Right atrium auricular region (tissue), 2 donors: Measurements from ENCODE around the gene CLNK. TPM values are rescaled to one million over a fixed set of nuclear protein-coding genes. Genes with fewer than 3 reads are reported as not detected.

Experiments used
- DNase-seq: peaks from one replicate; pipeline ENCODE4 v3.0.0-alpha.2; 2019; ENCODE audit warnings: low spot score
- H3K27ac ChIP-seq, 2 donors: fragments of 200-600 bp; sonication (generic); 1 replicate in 1 of 2; 2 replicates in 1 of 2; pipeline ENCODE4 v1.5.1; 2016 to 2019
- H3K27me3 ChIP-seq, 2 donors: fragments of 200-600 bp; sonication (generic); one replicate each; pipeline versions ENCODE4 v1.5.1 to v1.6.0; 2017 to 2019
- H3K36me3 ChIP-seq: fragments of 200-600 bp; sonication (generic); one replicate; pipeline ENCODE4 v1.5.1; 2016
- H3K4me1 ChIP-seq, 2 donors: fragments of 200-600 bp; sonication (generic); one replicate each; pipeline versions ENCODE4 v1.5.1 to v1.6.0; 2017 to 2019
- H3K4me3 ChIP-seq, 2 donors: fragments of 200-600 bp; sonication (generic); 1 replicate in 1 of 2; 2 replicates in 1 of 2; pipeline ENCODE4 v1.5.1; 2017 to 2019; ENCODE audit warnings: mild to moderate bottlenecking in 1 of 2, moderate library complexity in 1 of 2
- H3K9me3 ChIP-seq, 2 donors: fragments of 200-600 bp; sonication (generic); one replicate each; pipeline ENCODE4 v1.5.1; 2019
- total RNA-seq, 2 donors: library from RNA; depleted of rRNA; stranded (reverse); fragments of >200 nt; gene quantifications; one replicate each; pipeline ENCODE4 v1.1.0, GENCODE V29; 2016
- TF ChIP-seq, protein P1 (sequence below), 2 donors: fragments of 200-600 bp; sonication (generic); IDR thresholded peaks; one replicate each; pipeline ENCODE4 v1.5.1; 2019; ENCODE audit warnings: antibody characterized with exemption in 2 of 2

CLNK gene
- total RNA-seq, 2 donors from 2014 or later = not detected

DNA sequence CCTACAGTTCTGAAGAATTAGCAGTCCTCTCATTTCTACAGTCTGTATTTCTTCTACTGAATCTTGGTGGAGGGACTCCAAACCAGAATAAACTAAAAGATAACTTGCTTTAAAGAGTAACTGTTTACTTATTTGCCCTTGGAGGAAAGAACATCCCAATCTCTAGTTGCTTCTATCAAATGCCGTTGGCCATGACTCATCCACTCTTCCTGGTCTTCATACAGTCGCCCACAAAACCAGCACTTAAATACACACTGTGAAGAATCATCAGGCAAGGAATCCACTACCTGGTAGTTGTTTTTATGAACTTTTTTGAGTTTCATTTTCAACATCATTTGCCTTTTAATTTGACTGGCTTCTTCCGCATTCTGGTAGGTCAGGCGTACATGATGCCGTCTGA is 241.6 kb downstream of the CLNK start:
- peaks cover 28% of the 10 kb centered on the region for H3K36me3 ChIP-seq
- H3K9me3 ChIP-seq = peaks cover 0 to 39% of the 10 kb centered on the region in 2 donors
- H3K27me3 ChIP-seq = no peaks in the 10 kb centered on the region
- H3K4me1 ChIP-seq = no peaks in the 10 kb centered on the region
- no peak for DNase-seq
- TF ChIP-seq, protein P1, sequence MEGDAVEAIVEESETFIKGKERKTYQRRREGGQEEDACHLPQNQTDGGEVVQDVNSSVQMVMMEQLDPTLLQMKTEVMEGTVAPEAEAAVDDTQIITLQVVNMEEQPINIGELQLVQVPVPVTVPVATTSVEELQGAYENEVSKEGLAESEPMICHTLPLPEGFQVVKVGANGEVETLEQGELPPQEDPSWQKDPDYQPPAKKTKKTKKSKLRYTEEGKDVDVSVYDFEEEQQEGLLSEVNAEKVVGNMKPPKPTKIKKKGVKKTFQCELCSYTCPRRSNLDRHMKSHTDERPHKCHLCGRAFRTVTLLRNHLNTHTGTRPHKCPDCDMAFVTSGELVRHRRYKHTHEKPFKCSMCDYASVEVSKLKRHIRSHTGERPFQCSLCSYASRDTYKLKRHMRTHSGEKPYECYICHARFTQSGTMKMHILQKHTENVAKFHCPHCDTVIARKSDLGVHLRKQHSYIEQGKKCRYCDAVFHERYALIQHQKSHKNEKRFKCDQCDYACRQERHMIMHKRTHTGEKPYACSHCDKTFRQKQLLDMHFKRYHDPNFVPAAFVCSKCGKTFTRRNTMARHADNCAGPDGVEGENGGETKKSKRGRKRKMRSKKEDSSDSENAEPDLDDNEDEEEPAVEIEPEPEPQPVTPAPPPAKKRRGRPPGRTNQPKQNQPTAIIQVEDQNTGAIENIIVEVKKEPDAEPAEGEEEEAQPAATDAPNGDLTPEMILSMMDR (IDR thresholded peaks at IDR 0.05) = no peak
- H3K27ac ChIP-seq = no peak overlapping the region
- no peak overlapping the region for H3K4me3 ChIP-seq

DNA sequence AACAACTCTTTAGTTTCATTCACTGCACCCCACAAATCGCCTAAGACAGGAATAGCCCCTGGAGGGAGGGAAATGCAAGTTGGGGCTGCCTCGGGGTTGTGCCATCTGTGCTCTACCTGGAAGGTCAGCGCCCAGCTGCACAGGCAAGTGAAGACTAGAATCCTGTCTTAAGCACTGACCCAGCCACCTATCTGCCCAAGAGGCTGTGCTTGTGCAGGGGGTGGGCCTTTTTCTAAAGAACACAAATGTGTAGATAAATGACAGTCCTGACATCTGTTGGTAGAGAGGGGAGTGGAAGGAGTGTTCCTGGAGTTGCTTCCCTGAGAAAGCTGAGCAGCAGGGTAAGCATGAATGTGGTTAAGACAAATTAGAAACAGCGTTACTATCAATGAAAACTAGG is 243.1 kb downstream of the CLNK start:
- H3K27ac ChIP-seq = no peak overlapping the region
- no peaks in the 10 kb centered on the region for H3K4me1 ChIP-seq
- peaks cover 24% of the 10 kb centered on the region for H3K36me3 ChIP-seq
- H3K4me3 ChIP-seq = no peak overlapping the region
- TF ChIP-seq, protein P1 (IDR thresholded peaks at IDR 0.05) = no peak
- no peaks in the 10 kb centered on the region for H3K27me3 ChIP-seq
- no peak for DNase-seq
- peaks cover 0 to 30% of the 10 kb centered on the region in 2 donors for H3K9me3 ChIP-seq

DNA sequence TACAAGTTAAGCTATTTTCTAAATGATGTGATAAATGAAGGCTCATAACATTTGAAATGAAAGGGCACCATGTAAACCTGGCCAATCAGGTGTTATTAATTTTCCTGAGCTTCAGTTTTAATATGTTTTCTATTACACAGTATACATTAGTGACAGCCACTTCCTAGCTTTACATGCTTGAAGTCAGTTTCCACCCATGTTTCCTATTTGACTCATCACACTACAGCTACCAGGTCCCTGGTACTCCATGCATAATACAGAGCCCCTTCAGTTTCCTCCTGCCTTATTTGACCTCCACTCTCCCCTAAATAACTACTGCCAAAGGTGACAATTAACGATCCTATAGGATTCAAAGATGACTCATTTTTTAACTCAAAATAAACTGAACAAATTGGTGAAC is 245.6 kb downstream of the CLNK start:
- H3K27ac ChIP-seq = no peak overlapping the region
- TF ChIP-seq, protein P1 (IDR thresholded peaks at IDR 0.05) = no peak
- H3K27me3 ChIP-seq = no peaks in the 10 kb centered on the region
- DNase-seq = no peak
- H3K9me3 ChIP-seq = peaks cover 0 to 16% of the 10 kb centered on the region in 2 donors
- no peaks in the 10 kb centered on the region for H3K4me1 ChIP-seq
- H3K4me3 ChIP-seq = no peak overlapping the region
- H3K36me3 ChIP-seq = peaks cover under 1% of the 10 kb centered on the region

DNA sequence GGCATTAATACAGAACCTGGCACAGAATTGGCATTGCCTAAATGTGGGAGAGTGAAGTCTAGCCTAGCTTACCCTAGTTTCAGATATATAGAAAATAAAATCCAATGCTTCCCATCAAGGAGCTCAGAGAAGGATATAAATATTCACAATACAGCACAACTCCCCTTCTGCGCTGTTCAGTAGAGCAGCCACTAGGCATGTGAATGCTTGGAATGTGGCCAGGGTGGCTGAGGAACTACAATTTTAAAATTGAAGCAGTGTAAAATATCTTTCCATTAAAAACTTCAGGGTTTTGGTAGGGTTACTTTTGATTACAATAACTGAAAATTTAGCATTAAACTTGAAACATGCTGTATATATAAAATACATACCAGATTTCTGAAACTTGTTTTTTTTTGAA is 246.8 kb downstream of the CLNK start:
- TF ChIP-seq, protein P1 (IDR thresholded peaks at IDR 0.05) = no peak
- Histone ChIP-seq H3K27me3 (no peaks in the 10 kb centered on the region), H3K36me3 (no peaks in the 10 kb centered on the region), H3K4me1 (no peaks in the 10 kb centered on the region), H3K9me3 (peaks cover 0 to 4% of the 10 kb centered on the region in 2 donors), H3K4me3 (no peak overlapping the region), H3K27ac (no peak overlapping the region)
- DNase-seq = no peak

Other genes starting within 250 kb of the CLNK start
- gene ZNF518B, start 227.3 kb downstream of the CLNK start, total RNA-seq = 10 to 100 TPM; 36.0 to 39.1 TPM